Stimulated activated CD8-positive, alpha-beta memory T cell treated with anti-CD3 and anti-CD28 coated beads, Interleukin-12 subunit alpha, Interleukin-12 subunit beta, amount 100 ng/mL, for 4 hours (primary cell): ENCODE data around the gene PEX13.
A peak's percentile ranks its signal among the peaks of the same experiment; 100 is the strongest.
"Not testable (repeated sequence)": the region's sequence is repeated elsewhere in the genome, so short reads cannot be mapped to it uniquely, and the experiment has no call there.

Experiments
- DNase-seq: peaks from one replicate; pipeline ENCODE4 v3.0.0-alpha.2; 2020; ENCODE audit warnings: low read depth

Gene PEX13

DNA sequence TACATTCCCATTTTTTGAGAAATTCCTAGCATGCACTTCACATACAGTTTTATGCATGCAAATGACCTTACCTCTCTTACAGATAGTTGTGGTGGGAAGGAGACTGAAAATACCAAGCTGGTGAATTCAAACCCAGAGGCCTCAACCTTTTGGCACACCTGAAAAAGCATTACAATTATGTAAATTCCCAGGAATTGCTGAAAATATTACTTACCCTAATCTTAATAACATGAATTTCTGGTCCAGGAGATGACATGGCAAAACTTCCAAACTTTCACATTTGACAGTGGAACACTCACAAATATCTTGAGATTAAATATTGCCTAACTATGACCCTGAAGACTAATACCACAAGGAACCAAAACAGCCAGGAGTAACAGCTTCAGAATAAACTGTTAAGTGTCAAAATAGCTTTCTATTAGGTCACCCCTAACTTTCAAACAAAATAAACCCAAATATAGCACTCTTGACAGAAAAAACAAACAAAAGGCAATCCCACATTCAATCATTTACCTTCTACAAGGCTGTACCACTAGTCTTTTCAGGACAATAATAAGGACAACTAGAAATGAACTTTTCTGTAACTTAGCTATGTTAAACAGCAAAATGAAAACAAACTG lies 10.9 kb upstream of the PEX13 start:
- no peak for DNase-seq

DNA sequence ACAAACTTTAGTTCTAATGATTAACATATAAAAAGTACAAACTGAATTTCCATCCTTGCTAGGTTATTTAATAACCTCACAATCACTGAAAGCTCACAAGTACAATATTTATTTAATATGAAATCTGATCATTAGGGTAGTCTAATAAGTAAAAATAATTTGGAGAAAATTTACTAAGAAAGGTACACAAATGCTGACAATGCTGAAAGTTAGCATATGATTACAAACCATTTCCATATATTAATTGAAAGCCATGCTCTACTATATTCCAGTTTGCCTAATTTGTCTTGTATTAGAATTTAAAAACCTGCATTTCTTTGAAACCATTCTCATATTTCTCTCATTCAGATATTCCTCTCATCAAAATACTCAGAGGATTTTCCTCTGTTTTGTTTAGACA lies 8.2 kb upstream of the PEX13 start:
- DNase-seq: no peak

DNA sequence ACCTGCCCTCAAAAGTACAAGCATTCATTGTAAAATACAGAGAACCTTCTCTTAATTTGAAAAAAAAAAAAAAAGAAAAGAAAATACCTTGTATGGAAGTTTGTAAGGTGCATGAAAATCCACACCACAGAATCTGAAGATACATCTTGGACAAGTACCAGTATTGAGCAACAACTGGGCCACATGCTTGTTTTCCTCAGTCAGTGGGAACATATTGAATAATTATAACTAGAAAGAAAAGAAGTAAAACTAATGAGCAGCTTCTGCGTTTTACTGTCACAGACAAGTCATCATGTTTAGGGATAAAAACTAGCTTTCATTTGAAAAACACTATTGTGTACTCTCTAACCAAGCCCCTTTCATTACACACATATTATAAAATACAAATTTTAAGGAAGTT lies 5.8 kb upstream of the PEX13 start:
- DNase-seq: no peak

DNA sequence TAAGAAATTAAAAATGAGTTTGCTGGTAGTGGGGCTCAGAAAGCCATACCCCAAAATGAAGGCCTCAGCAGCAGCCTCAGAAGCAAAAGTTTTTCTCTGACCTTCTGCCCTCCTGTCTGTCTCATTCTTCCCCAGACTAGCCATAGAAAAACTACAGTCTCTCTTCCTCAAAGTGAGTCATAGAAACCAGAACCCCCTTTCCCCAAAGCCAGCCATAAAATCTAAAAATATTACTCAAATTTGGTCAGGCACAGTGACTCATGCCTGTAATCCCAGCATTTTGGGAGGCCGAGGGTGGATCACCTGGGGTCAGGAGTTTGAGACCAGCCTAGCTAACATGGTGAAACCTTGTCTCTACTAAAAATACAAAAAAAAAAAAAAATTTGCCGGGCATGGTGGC lies 5.2 kb upstream of the PEX13 start:
- DNase-seq: not testable (repeated sequence)

DNA sequence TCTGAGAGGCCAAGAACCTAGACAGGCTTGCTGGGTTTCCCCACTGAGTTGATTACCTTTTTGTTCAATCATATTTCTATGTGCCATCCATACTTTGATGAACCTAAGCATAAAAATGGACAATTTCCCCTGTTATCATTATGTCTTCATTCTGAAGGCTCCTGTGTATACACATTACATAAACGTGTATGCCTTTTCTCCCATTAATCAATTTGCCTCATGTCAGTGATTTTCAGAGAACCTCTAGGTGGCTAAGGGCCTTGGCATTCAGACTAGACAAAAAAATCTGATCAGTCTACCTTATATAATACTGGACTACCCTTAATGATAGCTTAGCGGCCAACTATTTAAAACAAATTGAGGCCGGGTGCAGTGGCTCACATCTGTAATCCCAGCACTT lies 4.1 kb upstream of the PEX13 start:
- no peak for DNase-seq

DNA sequence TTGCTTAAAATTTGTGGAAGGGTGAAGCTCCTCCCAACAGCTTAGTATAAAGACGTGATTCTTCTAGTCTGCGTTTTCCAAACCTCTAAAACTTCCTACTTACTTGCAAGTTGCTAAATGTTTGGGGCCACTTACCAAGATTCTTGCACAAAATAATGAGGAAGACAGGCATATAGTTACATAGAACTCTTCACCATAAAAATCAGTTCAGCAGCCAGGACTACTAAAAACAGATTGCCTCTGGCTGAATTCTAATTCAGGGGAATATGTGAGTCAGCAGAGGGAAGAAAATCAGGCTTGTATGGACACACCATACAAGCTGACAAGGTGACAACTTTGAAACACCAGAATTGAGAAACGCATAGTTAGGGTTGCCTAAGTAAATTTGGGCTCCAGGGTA lies 2.8 kb upstream of the PEX13 start:
- DNase-seq: no peak

DNA sequence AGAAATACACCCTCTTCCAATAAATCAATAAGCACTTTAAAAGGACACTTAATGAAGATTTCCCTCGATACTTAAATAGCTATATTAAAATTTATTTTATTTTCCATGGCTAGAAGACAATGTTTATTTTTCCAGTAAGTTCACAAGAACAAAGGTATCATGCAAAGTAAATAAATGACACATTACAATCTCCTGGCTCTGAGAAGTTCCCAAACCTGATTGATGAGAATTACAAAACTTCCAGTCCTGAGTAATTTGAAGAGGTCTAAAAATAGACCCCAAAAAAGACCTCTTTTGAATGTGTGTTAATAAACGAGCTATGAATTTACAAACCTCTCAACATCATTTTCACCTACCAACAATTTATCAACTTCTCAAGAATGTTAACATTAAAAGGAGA lies 1.5 kb upstream of the PEX13 start:
- no peak for DNase-seq

DNA sequence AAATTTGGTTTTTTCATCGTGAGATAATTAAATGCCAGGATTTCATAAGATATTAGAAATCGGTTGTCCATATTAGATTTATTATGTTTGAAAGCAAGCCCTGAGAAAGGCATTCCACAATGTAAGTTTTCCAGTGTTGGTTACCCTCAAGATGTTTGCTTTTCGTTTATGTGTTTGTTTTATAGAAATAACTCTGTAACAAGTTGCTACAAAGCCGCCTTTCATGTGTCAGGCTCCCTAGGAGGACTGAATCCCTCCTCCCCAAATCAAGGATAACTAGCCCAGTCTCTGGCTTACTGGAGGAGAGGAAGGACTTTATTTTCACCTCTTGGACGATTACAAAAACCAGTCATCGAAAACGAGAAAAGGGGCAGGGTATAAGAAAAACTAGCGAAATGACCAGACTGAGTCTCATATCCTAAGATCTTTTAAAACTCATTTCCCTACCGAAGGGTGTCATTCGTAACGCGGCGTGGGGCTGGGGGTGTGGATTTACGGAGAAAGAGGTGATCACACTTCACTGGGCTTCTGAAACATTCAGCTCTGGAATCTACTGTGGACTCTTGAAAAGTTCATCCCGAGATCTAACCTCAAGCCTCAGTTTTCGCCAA lies 1.0 kb upstream of the PEX13 start:
- no peak for DNase-seq

DNA sequence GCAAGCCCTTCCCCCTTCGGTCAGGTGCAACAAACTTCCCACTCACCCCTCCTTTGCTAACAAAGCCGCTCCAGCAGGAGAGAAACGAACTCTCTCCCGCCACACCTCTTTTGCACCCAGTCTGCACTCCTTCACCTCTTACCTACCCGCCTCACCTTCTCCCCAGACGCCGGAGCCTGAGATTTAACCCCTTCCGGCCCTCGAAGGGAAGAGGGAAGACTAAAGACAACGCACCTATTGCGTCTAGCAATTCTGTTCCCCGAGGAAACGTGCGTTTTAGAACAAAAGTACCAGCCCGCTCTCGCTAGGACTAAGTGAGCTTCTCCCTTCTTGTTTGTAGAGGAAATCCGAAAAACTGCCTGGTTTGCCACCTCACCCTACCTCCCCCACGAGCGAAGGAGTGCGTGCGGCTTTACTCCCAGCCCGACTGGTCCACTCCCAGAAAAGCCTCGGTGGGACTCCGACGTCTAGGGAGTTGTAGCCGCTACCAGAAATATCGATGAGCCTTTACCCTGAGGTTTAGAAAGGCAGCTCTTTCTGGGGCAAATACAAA lies 441 bp upstream of the PEX13 start:
- DNase-seq: peak; percentile 50

DNA sequence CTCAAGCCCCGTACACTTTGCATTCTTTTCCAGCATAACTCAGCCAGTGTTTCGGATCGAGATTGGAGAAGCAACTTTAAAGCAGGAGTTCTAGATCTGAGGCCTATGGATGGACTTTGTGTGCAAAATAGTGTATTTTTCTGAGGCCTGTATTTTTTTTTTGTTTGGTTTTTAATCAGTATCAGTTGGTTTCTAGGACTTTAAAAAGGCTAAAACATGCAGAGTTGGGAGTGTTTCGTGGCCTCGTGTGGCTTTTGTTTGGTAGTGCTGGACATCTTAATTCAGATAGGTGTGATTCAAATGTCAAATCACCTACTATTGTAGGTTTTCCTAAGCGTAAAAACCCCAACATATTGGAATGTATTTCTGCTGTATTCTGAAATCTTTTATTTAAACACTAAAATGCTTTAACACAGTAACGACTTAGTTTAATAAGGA lies 817 bp downstream of the PEX13 start:
- no peak for DNase-seq

DNA sequence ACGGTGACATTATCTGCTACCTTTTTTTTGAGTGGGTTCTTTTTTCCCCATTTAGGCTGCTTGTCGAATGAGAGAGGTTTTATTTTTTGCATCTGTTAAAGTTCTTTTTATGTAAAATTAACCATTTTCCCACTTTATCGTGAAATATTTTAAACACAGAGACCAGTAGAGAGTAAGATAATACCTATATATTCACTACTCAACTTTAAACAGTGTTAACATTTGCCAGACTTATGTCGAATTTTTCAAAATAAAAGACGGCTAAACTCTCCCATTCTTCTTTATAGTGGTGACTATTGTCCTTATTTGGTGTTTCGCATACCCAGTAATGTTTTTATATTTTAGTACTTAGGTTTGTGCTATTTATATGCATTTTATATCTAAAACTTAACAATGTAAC lies 1.3 kb downstream of the PEX13 start:
- DNase-seq: no peak

DNA sequence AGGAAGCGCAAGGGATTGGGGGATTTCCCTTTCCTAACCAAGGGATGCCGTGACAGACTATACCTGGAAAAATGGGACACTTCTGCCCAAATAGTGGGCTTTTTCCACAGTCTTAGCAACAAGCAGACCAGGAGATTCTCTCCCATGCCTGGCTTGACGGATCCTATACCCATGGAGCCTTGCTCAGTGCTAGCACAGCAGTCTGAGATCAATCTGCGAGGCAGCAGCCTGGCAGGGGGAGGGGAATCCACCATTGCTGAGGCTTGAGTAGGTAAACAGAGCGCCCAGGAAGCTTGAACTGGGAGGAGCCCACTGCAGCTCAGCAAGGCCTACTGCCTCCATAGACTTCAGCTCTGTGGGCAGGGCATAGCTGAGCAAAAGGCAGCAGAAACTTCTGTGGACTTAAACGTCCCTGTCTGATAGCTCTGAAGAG lies 3.7 kb downstream of the PEX13 start:
- DNase-seq: no peak

DNA sequence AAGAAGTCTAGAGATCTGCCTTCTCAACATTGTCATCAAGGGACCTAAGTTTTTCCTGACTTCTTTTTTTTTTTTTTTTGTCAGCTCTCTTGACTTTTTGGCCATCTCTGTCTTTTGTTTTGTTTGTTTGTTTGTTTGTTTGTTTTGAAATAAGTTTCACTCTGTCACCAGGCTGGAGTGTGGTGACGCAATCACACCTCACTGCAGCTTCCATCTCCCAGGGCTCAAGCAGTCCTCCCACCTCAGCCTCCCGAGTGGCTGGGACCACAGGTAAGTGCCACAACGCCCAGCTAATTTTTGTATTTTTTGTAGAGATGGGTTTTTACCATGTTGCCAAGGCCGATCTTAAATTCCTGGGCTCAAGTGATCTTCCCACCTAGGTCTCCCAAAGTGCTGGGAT lies 6.2 kb downstream of the PEX13 start:
- no peak for DNase-seq

DNA sequence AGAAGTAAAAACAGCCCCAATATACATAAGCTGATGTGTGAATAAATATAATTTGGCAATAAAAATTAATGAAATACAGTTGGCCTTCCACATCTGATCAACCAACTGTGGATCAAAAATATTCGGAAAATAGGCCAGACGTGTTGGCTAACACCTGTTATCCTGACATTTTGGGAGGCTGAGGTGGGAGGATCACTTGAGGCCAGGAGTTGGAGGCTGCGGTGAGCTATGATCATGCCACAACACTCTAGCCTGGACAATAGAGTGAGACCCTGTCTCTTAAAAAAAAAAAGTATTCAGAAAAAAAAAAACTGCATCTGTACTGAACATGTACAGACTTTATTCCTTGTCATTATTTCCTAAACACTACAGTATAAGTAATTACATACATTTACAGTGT lies 12.0 kb downstream of the PEX13 start:
- DNase-seq: no peak

DNA sequence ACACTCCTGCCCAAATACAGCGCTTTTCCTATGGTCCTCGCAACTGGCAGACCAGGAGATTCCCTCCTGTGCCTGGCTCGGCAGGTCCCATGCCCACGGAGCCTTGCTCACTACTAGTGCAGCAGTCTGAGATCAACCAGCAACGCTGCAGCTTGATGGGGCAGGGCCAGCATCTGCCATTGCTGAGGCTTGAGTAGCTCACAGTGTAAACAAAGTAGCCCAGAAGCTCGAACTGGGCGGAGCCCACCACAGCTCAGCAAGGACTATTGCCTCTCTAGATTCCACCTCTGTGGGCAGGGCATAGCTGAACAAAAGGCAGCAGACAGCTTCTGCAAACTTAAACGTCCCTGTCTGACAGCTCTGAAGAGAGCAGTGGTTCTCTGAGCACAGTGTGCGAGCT lies 17.1 kb downstream of the PEX13 start:
- not testable (repeated sequence) for DNase-seq

DNA sequence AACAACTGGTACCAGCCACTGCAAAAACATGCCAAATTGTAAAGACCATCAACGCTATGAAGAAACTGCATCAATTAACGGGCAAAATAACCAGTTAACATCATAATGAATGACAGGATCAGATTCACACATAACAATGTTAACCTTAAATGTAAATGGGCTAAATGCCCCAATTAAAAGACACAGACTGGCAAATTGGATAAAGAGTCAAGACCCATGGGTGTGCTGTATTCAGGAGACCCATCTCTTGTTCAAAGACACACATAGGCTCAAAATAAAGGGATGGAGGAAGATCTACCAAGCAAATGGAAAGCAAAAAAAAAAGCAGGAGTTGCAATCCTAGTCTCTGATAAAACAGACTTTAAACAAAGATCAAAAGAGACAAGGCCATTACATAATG lies 19.1 kb downstream of the PEX13 start:
- DNase-seq: not testable (repeated sequence)

DNA sequence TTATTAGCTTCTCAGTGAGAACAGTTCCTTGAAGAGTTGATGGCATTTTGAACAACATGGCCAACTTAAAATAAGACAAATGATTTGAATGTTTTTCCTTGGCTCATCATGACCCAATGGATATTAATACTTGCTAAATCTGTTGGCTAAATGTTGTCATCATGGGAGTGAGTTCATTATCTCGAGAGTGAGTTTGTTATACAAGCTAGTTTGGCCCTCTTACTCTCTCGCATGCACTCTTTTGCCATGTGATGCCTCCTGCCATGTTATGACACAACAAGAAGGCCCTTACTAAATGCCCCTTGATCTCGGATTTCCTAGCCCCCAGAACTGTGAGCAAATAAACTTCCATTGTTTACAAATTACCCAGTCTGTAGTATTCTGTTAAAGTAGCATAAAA lies 25.3 kb downstream of the PEX13 start:
- no peak for DNase-seq

DNA sequence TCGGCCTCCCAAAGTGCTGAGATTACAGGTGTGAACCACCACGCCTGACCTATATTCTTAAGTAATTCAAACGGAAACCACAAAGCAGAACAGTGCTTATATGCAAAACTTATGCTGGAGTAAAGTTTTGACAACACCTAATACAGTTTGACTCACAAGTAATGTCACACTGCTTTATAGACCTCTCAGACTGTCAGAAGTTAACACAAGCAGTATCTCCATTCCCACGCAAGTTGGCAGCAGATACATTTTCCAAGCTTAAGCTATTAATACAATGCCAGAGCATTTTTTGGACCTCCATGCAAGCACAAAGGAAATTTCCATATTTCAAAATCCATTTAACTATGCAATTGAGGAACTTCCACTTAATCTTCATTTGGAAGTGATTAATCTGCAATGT lies 27.1 kb downstream of the PEX13 start:
- DNase-seq: no peak

DNA sequence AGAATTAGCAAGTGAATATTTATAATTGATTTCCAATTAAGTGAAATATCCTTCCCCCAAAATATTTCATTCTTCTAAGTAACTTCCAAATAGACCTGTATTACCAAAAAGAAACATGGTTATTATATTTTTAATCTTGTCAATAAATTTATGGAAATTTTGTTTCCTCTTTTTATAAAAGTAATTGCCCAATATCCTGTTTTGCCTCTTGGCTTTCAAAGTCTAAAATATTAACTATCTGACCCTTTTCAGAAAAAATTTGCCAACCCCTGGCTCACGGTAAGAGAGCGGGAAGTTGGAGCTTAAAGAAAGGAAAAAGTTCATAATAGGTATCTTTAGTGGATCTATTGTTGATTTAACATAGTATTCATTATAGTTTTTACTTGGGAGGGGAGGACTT lies 27.7 kb downstream of the PEX13 start:
- DNase-seq: no peak

DNA sequence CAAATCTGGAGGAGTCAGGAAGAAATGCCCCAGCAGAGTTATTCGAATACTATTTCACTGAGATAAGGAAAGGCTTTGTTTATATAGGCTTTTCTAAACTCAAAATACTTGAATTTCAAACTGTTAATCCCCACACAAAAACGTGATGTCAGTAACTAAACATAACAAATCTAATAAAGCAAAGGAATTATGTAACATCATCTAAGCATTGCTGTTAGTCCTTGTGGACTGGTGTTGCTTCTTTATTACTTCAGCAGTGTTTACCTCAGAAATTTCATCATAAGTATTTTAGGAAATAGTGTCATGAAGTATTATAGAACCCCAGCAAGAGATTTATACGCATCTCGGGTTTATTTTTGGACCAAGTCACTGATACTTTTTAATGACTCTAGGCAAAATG lies 28.5 kb downstream of the PEX13 start:
- DNase-seq: no peak

DNA sequence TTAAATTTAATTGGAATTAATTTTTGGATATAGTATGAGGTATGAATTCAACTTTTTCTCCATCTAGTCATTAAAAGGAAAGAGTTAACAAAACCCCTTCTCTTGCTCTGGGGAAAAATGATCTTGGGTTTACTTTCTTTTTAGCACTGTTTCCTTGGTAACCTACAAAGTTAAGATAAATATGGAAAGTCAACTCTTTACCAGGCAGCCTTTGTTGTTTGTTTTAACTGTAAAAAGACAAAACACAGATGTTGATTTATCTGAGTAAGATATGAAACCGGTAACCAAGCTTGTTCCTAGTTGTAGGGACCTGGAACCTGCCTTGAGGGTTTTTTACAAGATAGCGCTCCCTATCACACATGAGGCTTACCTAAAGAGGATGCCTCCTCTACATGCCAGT lies 38.0 kb downstream of the PEX13 start:
- no peak for DNase-seq

DNA sequence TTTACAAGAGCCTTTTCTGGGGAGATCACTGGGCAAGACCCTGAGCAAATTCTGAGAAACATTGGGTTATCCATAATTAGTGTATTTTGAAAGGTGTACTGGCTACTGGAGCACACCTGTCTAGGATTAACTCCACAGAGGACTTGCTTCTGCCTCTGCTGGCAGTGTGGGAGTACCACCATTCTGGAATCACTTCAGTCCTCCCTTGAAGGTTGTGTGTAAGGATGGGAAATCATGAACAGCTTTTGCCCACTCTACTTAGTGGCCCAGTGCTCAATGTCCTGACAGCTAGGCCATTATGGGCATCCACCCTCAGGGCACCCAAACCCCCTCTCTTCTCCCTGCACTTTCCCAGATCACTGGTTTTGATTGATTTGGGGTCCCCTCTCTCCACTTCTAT lies 40.0 kb downstream of the PEX13 start:
- DNase-seq: no peak

DNA sequence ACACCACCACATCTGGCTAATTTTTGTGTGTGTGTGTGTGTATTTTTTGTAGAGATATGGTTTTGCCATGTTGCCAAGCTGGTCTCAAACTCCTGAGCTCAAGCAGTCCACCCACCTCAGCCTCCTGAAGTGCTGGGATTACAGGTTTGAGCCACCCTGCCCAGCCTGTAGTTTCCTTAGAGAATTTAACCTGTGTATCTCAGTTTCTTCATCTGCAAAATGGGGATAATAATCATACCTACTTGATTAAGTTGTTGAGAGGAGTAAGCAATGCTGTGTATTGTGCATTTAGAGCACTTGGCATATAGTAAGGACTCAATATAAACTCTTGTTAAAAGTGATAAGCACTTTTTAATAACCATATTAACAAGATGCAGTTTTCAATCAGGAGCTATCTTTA lies 41.9 kb downstream of the PEX13 start:
- no peak for DNase-seq
